K562 (cell line): ENCODE measurements around the gene CEP44. TPM values are rescaled to one million over a fixed set of nuclear protein-coding genes. Genes with fewer than 3 reads are reported as not detected.

Source experiments
- ATF2 ChIP-seq: sonication (generic); formaldehyde crosslinking; IDR thresholded peaks from 2 replicates; pipeline ENCODE4 v1.8.1; 2022; ENCODE audit warnings: missing genetic modification reagents
- ATF6 ChIP-seq: sonication (generic); formaldehyde crosslinking; IDR thresholded peaks from 2 replicates; pipeline ENCODE4 v1.4.0; 2020; ENCODE audit warnings: mild to moderate bottlenecking, missing genetic modification reagents
- CBX1 ChIP-seq: sonication (generic); IDR thresholded peaks from 2 replicates; pipeline ENCODE4 v1.6.1; 2016; ENCODE audit warnings: antibody characterized with exemption, low read depth, mild to moderate bottlenecking
- CGGBP1 ChIP-seq: fragments of 250-450 bp; sonication (Bioruptor Pico); IDR thresholded peaks from 2 replicates; pipeline ENCODE4 v1.9.0; 2021; ENCODE audit warnings: mild to moderate bottlenecking
- CHAMP1 ChIP-seq: fragments of 450-650 bp; IDR thresholded peaks from 2 replicates; pipeline ENCODE4 v1.6.1; 2016; ENCODE audit warnings: mild to moderate bottlenecking
- CHD4 ChIP-seq: fragments of 200-600 bp; sonication (generic); IDR thresholded peaks from 3 replicates; pipeline ENCODE4 v1.6.1; 2012; ENCODE audit warnings: low read depth, mild to moderate bottlenecking, mixed read lengths, low read length, inconsistent platforms; ENCODE audit not compliant: insufficient read depth, insufficient replicate concordance, poor library complexity, severe bottlenecking
- CTBP1 ChIP-seq: fragments of 450-650 bp; IDR thresholded peaks from 2 replicates; pipeline ENCODE4 v1.6.1; 2016; ENCODE audit warnings: borderline replicate concordance
- FOXJ3 ChIP-seq: sonication (generic); formaldehyde crosslinking; IDR thresholded peaks from 2 replicates; pipeline ENCODE4 v1.4.0; 2020; ENCODE audit warnings: mild to moderate bottlenecking, missing genetic modification reagents
- KAT2B ChIP-seq: IDR thresholded peaks from one replicate; pipeline ENCODE4 v1.6.1; 2012; ENCODE audit warnings: low read depth, mild to moderate bottlenecking, control low read depth, inconsistent platforms, low read length, moderate library complexity
- SFPQ ChIP-seq: fragments of 200-400 bp; formaldehyde crosslinking; IDR thresholded peaks from 2 replicates; pipeline ENCODE4 v1.6.1; 2017; ENCODE audit warnings: mild to moderate bottlenecking, low read depth, low read length, moderate library complexity
- SIN3B ChIP-seq: fragments of 450-650 bp; IDR thresholded peaks from 2 replicates; pipeline ENCODE4 v1.6.1; 2017; ENCODE audit warnings: low read depth, mild to moderate bottlenecking, moderate library complexity
- TRIM24 ChIP-seq, 2 experiments: fragments of 450-650 bp; IDR thresholded peaks; 2 replicates each; pipeline ENCODE4 v1.6.1; 2016
- XRCC3 ChIP-seq: fragments of 450-650 bp; IDR thresholded peaks from 2 replicates; pipeline ENCODE4 v1.6.1; 2017; ENCODE audit warnings: mild to moderate bottlenecking, moderate library complexity
- ZNF124 ChIP-seq: sonication (generic); formaldehyde crosslinking; IDR thresholded peaks from 2 replicates; pipeline ENCODE4 v1.8.1; 2022; ENCODE audit warnings: missing genetic modification reagents
- ZNF277 ChIP-seq: fragments of 250-450 bp; sonication (Bioruptor Pico); IDR thresholded peaks from 2 replicates; pipeline ENCODE4 v1.8.0; 2022; ENCODE audit warnings: inconsistent platforms, mild to moderate bottlenecking, moderate library complexity, borderline replicate concordance
- ZNF282 ChIP-seq: sonication (generic); formaldehyde crosslinking; IDR thresholded peaks from 2 replicates; pipeline ENCODE4 v1.8.1; 2023; ENCODE audit warnings: missing genetic modification reagents
- ZNF780A ChIP-seq: fragments of 250-450 bp; sonication (Bioruptor Pico); IDR thresholded peaks from 2 replicates; pipeline ENCODE4 v1.5.0; 2021; ENCODE audit warnings: mild to moderate bottlenecking
- polyA plus RNA-seq, 8 experiments: library from polyadenylated mRNA; depleted of rRNA in 4 of 8; stranded (reverse) in 5 of 8; unstranded in 3 of 8; fragments of >200 nt; fragmentation: Nextera tagmentation in 2 of 8; fragmentation: Illumina TruSeq in 1 of 8; extraction: Ambion mirVana in 2 of 8; extraction: Trizol in 1 of 8; gene quantifications; 2 replicates each; pipeline versions ENCODE4 v1.2.1 to v1.2.3, GENCODE V29; 2011 to 2014; ENCODE audit warnings: inconsistent platforms in 1 of 8, missing spikeins in 1 of 8
- total RNA-seq, 7 experiments: library from RNA; depleted of rRNA in 6 of 7; stranded (reverse); fragments of >200 nt in 6 of 7; fragmentation: Illumina TruSeq in 2 of 7; extraction: Trizol in 2 of 7; gene quantifications; 2 replicates each; pipeline versions ENCODE4 v1.2.1 to v1.2.3, GENCODE V29; 2011 to 2021; ENCODE audit warnings: low replicate concordance in 1 of 7

CEP44 gene
- total and polyA plus RNA-seq, 9 of the 15 experiments (the other 6 are each of a cell fraction or from before 2014, with no cell fraction given), result 19.6 to 45.0 (median 24.4) TPM

- TF ChIP-seq SFPQ (no peak), CTBP1 (no peak), XRCC3 (no peak), ATF6 (CRISPR knock-in tag) (no peak; the same call in 1 of the 2 replicates), ZNF277 (no peak), TRIM24 (IDR thresholded peaks at IDR 0.05) (peak; percentile 47 to 57), ZNF780A (CRISPR knock-in tag) (no peak), CHAMP1 (peak; percentile 85), CGGBP1 (CRISPR knock-in tag) (no peak), CBX1 (peak; percentile 52; the same call in 1 of the 2 replicates), ATF2 (CRISPR knock-in tag) (no peak), FOXJ3 (no peak), KAT2B (no peak), ZNF282 (CRISPR knock-in tag) (no peak), ZNF124 (no peak), CHD4 (no peak), SIN3B (peak; percentile 84)
These were observed at the start of gene CEP44, which contains the start of gene FBXO8 (continued) for GRCh38 chr4:174283507-174284471.
